SH-SY5Y (cell line): ENCODE measurements around the gene TCFL5.

Experiments
- GATA2 ChIP-seq: IDR thresholded peaks from 2 replicates; pipeline ENCODE4 v1.6.1; 2011; ENCODE audit warnings: mild to moderate bottlenecking, low read depth, low read length
- GATA3 ChIP-seq: IDR thresholded peaks from 2 replicates; pipeline ENCODE4 v1.6.1; 2011; ENCODE audit warnings: low read depth, mild to moderate bottlenecking, low read length, moderate library complexity

- TF ChIP-seq GATA3 (no peak), GATA2 (no peak)
These were observed 29.5 kb upstream of the TCFL5 start for GRCh38 chr20:62891111-62891510.
